SHP77 treated with DMSO at 0.1 percent for 48 hours (cell line): Measurements from ENCODE around the gene DYSF.

Experiments used
- DNase-seq: peaks from one replicate; lab custom pipeline; 2025; lab: John Stamatoyannopoulos, UW

The DYSF gene

GRCh38 chr2:71554028-71554705 lies 100.8 kb downstream of the DYSF start:
- DNase-seq, result no peak

GRCh38 chr2:71554706-71555056 lies 101.3 kb downstream of the DYSF start:
- DNase-seq, result no peak

GRCh38 chr2:71555798-71556454 lies 102.6 kb downstream of the DYSF start:
- DNase-seq, result no peak

GRCh38 chr2:71556692-71557250 lies 103.4 kb downstream of the DYSF start:
- no peak for DNase-seq

GRCh38 chr2:71557321-71557720 lies 104.0 kb downstream of the DYSF start:
- DNase-seq, result no peak

- DNase-seq, result no peak
Observed at GRCh38 chr2:71558300-71559051, 105.1 kb downstream of the DYSF start.

- DNase-seq, result no peak
Observed at GRCh38 chr2:71559080-71559827, 105.9 kb downstream of the DYSF start.

- DNase-seq, result no peak
Observed at GRCh38 chr2:71559828-71560637, 106.7 kb downstream of the DYSF start.

- DNase-seq, result no peak
Observed at GRCh38 chr2:71560638-71561011, 107.3 kb downstream of the DYSF start.

GRCh38 chr2:71561441-71562267 lies 108.3 kb downstream of the DYSF start:
- no peak for DNase-seq

- no peak for DNase-seq
Observed at GRCh38 chr2:71562518-71562917, 109.2 kb downstream of the DYSF start.

- DNase-seq, result no peak
Observed at GRCh38 chr2:71563872-71564271, 110.5 kb downstream of the DYSF start.

- no peak for DNase-seq
Observed at GRCh38 chr2:71564361-71564760, 111.0 kb downstream of the DYSF start.

GRCh38 chr2:71564790-71565189 lies 111.4 kb downstream of the DYSF start:
- no peak for DNase-seq

GRCh38 chr2:71566372-71566771 lies 113.0 kb downstream of the DYSF start:
- DNase-seq, result no peak

- no peak for DNase-seq
Observed at GRCh38 chr2:71567625-71568024, 114.3 kb downstream of the DYSF start.

- no peak for DNase-seq
Observed at GRCh38 chr2:71568103-71568502, 114.7 kb downstream of the DYSF start.

- no peak for DNase-seq
Observed at GRCh38 chr2:71570511-71570910, 117.2 kb downstream of the DYSF start.

- no peak for DNase-seq
Observed at GRCh38 chr2:71570951-71571460, 117.6 kb downstream of the DYSF start.

GRCh38 chr2:71571945-71572344 lies 118.6 kb downstream of the DYSF start:
- no peak for DNase-seq
